ENCODE results near the gene ZNF618.

The ZNF618 gene

DNA sequence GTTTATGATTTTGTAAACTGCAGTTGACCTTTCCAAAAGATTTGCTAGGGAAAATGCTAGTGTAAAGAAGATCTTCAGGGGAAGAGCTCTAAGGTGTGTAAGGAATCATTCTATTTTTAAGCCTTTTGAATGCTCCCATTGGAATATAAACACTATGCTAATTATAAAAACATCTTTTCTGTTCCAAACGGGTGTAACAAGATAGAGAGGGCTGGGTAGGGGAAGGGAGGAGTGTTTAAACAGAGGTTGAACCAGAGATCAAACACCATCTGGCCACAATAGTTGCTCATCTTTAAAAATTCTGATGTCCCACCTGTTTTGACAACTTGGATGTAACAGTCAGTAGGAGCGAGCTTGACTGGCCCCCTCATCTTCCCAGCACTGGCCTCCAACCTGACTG is 38.4 kb downstream of the ZNF618 start:
- DNase-seq, result no peak

DNA sequence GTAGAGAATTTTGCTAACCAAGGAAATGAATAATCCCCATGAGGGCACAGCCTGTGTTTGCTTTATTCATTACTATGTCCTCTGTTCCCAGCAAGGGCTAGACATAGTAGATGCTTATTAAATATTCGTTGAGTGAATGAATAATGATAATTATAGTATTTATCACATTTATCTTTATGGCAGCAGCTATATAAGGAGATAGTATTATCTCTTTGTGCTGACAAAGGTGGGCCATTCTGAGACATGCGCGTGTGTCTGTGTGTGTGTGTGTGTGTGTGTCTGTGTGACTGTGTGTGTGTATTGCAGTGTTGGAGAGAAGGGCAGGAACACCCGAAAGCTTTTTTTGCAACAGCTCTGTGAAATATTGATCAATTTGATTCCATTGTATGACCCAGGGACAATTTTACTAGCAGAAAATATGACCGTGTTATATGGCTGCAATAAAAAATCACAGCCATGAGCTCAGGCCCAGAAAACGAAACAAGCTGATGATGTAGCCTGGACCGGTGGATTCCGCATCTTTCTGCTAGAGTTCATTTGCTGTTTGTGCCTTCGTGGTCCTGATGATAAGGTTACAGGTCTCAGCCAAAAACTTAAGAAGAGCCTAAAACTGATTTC is 39.8 kb downstream of the ZNF618 start:
- DNase-seq, result no peak

DNA sequence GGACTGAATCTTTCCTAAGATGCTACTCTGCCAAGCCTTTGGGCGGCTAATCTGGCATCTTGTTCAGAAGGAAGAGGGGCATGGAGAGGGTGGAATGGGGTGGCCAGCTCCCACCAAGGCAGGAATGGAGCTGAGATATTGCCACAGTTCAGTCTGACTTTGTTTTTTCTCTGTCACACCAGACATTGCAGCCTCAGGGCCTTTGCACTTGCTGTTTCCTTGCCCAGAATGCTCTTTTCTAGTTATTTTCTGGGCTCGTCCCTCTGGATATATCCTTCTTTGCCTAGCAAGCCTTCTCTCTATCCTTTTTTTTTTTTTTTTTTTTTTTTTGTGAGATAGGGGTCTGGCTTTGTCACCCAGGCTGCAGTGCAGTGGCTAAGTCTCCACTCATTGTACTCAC is 40.8 kb downstream of the ZNF618 start:
- no peak for DNase-seq

DNA sequence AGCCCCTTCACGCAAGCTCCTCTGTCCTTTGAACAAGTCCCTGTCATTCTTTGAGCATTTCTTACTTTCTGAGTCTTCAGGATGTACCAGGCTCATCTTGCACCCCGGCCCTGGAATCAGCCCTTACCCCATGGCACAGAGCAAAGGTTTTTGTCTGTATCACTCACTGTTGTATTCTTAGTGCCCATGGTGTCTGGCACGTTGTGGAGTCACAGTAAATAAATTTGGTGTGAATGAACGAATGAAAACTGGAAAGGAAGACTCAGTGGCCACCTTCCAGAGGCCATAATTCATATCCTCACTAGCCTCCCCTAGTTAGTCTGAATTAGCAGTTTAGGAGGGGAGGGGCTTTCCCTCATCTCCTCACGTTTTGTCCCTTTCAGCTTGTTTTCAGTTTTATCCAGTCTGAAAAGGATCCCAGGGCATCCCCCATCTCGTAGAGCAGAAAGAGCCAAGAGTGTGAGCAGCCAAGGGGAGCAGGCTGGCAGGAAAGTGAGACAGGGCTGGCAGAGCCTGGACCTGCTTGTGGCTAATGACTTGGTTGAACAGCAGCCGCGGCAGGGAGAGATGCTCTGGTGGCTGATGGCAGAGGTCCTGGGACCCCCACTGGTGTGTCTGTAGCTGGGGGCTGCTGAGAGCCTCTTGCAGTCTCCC is 42.7 kb downstream of the ZNF618 start:
- DNase-seq, result no peak

DNA sequence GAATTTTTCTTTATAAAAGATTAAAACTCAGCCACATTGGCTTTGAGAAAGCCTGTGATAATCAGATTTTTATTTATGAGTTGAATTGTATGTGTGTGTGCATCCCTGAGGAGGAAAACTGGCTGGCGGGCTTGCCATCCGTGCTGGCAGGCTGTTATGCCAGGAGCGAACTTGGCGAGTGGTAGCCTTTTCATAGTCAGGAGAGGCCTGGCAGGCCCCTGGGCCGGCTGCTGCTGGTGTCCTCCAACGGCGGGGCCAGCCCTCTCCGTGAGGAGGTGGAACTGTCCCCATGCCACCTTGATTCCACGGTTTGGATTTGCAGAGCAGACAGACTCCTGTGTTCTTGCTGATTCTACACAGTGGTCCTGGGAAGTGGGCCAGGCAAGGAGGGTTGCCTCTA is 43.3 kb downstream of the ZNF618 start:
- no peak for DNase-seq

DNA sequence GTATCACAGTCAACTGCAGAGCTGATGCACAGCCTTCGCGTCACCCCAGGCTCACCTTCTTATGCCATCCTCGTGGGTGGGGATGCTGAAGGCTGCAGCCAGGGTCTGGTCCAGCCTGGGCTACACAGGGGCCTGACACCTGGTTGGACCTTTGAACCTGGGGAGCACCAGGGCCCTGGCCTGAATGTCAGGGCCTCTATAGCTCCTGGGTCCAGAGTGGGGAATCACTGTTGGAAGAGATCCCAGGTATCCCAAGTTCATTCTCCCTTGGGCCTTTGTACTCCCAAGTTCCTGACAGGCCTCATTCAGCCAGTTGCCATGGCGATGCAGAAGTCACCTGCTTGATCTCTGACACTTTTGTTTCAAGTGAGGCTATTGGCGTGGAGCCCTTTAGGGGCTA is 43.8 kb downstream of the ZNF618 start:
- no peak for DNase-seq

DNA sequence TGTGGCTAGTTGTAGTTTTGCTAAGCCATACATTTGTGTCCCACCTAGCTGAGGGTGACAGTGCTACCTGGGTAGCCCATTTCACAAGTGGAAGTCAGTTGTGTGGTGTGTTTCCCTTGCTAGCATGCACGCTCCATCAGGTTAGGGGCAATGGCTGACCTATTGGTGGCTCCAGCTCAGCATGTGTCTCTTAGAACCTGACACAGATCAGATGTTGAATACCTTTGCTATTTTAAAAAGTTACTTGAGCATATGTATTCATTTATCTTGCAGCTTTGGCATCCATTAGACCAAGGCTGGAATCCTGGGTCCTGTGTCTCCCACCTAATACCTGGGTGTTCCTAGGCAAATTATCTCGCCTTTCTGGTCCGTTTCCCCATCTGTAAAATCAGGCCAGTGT is 44.8 kb downstream of the ZNF618 start:
- DNase-seq, result no peak

DNA sequence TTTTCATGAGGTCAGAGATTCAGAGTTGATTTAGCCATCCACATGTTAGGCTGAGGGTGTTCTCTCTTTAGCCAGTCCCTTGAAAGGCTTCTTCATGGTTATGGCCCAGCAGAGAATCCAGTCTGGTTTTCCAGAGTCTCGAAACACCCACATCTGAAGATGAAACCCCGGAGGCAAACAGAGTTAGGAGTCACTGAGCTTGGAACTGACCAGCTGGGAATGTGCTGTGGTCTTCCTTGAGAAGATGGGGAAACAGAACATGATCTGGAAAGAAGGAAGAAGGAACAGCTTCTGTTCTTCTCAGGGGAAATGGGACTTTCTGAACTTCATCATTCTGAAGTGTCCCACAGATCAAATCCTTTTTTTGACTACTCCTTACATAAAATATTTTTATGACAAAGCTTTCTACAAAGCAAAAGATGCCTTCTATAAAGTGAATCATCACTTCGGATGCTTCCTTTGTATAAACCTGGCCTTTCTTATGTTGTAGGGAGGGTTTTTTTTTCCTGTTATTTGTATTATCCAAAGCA is 45.4 kb downstream of the ZNF618 start:
- DNase-seq, result no peak

DNA sequence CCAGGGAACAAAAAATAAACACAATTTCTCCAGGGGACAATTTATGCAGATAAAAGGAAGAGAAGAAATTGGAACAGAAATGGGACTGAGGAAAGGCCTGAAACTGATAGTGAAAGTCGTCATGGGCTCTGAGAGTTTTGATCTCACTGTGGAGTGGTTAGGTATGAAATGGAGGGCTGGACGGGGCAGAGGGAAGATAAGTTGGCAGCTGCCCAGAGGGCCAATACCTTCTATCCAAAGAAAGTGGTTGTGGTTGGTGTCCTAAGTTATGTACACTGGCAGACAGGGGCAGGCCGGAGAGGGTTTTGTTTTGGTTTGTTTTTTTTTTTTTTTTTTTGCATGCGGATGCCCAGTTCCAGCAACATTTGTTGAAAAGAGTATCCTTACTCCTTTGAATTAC is 46.1 kb downstream of the ZNF618 start:
- no peak for DNase-seq

DNA sequence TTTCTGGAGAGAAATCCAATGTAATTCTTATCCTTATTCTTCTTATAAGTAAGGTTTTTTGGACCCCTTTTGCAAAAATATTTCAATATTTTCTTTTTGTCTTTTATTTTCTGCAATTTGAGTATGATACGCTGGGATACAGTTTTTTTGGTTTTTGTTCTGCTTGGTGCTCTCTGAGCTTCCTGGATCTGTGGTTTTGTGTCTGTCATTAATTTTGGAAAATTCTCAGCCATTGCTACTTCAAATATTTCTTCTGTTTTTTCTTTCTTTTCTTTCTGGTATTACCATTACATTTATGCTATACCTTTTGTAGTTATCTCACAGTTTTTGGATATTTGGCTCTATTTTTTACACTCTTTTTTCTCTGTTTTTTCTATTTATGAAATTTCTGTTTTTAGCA is 50.1 kb downstream of the ZNF618 start:
- DNase-seq, result no peak

DNA sequence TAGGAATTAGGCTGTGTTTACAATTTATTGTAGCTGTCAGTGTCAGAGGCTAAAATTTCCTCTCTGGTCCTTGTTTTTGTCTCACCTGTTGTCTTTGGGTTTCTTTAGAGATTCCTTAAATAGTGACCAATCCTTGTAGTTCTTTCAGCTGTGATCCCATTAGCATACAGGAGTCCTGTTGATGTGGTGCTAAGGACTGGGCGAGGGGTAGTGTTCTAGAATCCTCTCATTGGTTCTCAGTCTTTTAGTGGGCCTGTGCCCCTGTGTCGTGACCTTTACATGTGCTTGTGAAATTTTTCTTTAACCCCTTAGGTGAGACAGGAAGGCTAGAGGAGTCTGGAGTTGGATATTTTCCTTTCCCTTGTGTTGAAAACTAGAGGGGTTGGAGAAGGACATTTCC is 51.2 kb downstream of the ZNF618 start:
- no peak for DNase-seq

DNA sequence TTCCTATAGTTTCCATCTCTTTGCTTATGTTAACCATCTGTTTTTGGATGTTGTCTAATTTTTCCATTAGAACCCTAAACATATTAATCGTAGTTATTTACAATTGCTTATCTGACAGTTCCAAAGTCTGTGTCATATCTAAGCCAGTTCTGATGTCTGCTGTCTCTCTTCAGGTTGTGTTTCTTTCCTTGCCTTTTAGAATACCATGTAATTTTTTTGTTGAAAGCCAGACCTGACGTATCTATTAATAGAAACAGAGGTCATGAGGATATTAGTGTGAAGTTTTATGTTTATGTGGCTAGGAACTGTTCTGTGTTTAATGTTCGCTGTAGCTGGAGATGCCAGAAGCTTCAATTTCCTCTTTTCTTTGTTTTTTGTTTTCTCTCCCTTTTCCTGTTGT is 52.2 kb downstream of the ZNF618 start:
- DNase-seq, result no peak

DNA sequence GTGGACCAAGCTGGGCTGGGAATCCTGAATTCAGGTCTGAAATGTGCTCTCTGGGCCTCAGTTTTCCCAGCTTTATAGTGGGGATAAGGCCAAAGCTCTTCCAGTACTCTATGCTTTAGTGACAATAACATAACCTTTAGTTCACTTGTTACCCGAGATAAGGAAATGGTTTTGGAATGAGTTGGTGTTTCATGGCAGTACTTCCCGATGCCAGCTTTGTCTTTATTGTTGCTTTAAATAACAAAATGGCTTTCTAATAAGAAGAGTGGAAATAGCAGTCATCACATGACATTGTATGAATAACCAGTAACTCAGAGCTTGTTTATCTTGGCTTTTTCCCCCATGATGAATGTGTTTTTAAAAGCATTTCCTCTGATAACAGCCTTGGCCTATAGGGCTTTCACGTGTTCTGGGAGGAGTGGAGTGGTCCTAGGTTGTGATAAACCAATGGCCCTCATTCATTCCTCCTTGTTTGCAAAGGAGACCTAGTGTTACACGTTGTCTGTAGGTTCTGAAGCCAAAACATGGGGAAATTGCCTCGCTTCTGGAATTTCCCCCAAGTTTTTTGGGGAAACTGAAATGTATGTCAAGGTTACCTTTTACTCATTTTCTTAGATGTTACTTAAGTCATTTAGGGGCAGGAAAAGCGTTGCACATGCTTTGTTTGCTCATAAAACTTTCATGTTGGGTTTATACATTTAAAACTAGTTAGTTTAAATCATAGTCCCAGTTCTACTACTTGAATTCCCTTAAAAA is 53.7 kb downstream of the ZNF618 start:
- no peak for DNase-seq

DNA sequence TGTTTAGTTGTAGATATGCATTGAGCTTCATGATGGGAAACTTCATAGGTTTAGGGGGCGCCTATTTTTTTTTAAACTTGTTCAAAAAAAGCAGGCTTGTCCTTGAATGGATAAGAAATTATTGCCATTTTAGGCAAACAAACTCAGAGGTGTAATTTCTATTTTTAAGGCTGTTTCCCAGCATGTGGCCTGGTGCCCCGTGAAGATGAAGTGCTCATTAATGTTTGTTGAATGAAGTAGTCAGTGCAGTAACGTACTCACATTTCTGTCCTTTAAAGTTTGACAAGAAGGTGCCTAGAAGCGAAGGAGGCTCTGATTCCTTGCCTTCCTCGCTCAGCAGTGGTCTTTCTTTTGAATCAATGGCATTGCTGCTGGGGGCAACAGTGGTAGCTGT is 54.3 kb downstream of the ZNF618 start:
- DNase-seq, result no peak

DNA sequence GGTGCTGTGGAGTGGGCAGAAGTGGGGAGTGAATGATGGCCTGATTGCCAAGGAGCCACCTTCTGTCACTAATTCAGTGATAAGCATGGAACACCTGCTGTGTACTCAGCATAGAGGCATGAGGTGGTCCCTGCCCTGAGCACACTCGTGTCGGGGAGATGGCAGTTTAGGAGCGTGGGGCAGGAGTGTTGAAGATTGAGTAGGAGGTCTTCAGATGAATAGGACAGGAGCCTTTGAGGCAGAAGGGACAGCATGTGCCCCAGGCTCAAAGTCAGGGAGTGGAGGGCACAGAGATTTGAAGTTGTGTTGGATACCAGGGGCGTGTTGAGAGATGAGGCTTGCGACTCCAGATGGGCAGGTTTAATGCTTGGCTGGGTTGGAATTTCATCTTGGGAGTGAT is 55.0 kb downstream of the ZNF618 start:
- DNase-seq, result no peak

DNA sequence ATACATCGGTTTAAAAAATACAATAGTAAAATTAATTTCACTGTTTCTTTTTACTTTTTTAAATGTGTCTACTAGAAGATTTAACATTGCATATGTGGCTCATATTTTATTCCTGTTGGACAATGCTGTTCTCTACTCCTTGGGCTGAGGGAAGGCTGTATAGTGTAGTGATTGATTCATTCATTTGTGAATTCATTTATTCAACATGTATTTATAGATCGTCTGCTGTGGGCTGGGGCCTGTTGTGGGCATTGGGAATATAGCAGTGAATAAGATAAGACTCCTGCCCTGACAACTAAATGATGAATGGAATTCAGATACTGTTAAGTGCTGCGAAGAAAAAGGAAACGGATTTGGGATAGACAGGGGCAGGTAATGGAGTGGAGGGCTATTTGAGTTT is 55.7 kb downstream of the ZNF618 start:
- DNase-seq, result no peak

DNA sequence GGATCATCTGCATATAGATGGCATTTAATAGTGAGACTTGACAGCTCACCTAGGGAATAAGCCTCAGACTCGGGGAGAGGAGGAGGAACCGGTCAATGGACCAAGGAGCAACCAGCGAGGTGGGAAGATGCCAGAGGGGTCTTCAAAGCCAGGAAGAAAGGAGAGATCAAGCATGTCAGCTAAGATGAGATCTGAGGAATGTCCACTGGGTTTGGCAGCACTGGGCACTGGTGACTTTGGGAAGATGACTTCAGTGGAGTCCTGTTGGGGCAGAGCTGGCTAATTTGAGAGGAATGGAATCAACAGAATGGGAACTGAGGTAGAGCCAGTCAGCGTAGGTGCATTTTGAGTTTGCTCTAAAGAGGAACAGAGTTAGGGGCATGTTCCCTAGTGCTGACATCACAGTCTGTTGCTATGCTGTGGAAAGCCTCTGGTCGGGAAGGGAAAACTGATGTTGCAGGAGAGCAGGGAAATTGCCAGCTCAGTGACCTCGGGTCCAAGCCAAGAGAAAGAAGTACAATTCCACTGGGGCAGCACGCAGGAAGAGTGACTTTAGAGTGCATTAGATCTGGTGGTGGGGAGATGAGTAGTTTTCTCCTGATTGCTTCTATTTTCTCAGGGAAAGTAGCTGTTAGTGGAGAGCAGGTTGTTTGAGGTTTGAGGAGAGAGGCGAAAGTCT is 56.9 kb downstream of the ZNF618 start:
- DNase-seq, result no peak

DNA sequence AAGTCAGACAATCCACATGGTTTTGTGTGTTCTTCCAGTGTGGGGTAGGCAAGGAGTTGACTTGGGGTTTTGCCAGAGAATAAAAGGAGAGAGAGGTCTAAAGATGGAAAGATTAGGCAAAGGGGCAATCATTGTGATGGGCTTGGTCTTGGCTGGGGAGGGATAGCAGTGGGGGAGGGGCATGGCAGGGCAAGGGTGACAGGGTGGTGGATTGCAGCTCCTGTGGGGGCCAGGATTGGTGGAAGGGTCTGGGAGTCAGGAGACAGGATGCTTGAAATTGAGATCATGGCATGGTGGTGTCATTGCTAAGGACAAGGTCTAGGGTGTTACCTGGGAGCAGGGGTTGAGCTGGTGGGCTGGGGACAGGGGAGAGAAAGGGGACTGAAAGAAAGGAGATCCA is 57.6 kb downstream of the ZNF618 start:
- DNase-seq, result no peak

DNA sequence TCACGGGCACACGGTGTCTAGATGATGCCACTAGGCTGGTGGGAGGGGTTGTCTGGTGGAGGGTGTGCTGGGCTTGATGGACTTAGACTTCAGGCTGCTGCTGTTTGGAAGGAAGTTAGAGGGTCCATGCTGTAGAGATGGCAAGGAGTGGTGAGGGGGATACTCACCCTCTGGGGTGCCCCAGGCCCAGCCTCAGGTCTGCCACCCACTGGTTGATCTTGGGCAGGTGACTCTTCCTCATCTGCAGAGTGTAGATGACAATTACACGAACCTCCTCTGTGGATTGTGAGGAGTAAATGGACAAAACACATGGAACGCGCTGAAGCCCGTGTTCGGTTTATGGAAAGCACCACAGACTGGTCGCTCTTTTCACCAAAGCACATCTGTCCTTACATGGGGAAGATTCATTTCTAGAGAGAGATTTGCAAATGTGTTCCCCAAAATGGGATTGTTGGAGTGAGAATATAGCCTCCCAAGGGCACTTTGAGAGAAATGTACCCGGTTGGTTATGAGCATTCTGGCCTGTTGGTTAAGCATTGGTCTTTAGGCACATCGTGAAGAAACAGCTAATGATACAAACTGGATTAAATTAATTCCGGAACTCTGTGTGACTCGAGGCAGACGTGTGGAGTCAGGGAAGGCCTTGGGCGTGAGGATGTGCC is 58.2 kb downstream of the ZNF618 start:
- DNase-seq, result no peak

DNA sequence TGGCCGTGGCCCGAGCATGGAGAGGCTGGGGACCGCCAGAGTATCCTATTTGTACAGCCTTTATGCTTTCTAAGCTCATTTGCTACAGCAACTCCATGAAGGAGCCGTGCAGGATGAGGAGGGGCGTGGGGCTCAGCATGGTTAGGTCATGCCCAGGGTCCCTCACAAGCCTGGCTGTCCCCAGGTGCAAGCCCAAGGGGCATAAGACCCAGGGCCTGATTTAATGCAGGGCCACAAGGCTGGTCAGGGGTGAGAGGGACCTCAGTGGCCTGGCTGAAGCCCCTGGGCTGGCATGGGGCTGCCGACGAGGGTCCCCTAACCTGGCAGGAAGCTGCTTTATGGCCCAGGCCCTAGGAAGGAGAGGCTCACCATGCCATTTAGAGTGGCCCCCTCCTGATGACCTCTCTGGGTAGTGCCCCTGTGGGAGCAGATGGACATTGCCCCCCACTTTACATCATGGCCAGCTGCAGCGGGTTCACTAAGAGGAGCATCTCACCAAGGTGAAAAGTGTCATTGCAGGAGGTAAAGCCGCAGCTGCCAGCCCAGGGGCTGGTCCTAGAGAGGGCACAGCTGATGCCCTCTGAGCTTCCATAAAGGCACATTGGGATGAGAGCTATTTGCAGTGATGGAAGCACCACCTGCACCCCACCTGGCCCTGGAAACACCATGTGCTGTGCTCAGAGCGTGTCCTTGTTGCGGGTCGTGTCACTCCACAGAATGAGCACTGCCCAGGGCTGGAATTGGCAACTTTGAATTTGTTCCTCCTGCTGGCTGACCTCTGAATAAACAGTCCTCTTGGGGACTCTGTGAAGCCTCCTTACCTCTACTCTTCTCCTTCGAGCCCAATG is 58.9 kb downstream of the ZNF618 start:
- no peak for DNase-seq

DNA sequence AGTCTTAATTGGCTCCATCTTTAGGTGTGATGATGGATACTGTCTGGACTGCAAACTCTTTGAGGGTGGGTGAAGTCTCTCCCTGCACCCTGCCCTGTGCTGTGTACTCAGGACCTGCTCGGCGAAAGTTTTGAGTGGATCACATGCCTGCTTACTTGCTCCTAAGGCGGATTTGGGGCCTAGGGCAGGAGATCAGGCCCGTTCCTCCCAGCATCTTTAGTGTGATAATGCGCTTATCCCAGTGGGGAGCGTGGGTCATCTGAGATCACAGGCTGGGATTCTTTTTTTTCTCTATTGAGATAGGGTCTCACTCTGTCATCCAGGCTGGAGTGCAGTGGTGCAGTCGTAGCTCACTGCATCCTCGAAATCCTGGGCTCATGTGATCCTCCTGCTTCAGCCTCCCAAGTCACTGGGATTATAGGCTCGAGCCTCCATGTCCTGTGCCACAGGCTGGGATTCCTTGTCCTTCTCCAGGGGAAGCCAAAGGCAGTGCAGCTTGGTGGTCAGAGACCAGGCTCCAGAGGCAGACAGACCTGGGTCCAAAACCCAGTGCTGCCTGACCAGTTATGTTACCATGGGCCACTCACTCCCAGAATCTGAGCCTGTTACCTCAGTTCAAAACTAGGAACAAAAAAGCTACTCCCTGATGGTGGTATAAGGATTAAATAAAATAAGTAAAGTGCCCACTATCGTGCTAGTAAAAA is 59.7 kb downstream of the ZNF618 start:
- DNase-seq, result no peak
